Natural killer cell (primary cell): ENCODE data around the gene DCDC2B. TPM values are rescaled to one million over a fixed set of nuclear protein-coding genes. Genes with fewer than 3 reads are reported as not detected.

Experiments used
- ATAC-seq, 3 donors: fragments of 150-1000 bp in 2 of 3; fragments of 200-7000 bp in 1 of 3; cut with Tn5 transposase; 1 replicate in 1 of 3; 2 replicates in 2 of 3; pipeline ENCODE4 v1.10.0; 2021; ENCODE audit warnings: mild to moderate bottlenecking in 2 of 3, moderate library complexity in 2 of 3
- DNase-seq, 2 donors: peaks; one replicate each; pipeline versions ENCODE4 v3.0.0 to v3.0.0-alpha.2; 2013 to 2021; ENCODE audit warnings: mixed read lengths in 1 of 2
- H3K27ac ChIP-seq: one replicate; pipeline ENCODE4 v1.5.1; 2013; ENCODE audit warnings: mild to moderate bottlenecking, low read length
- H3K27me3 ChIP-seq: one replicate; pipeline ENCODE4 v1.6.1; 2013; ENCODE audit warnings: low read length; ENCODE audit not compliant: control insufficient read depth, insufficient read depth
- H3K36me3 ChIP-seq: one replicate; pipeline ENCODE4 v1.6.1; 2013; ENCODE audit warnings: low read length; ENCODE audit not compliant: control insufficient read depth, insufficient read depth
- H3K4me1 ChIP-seq: one replicate; pipeline ENCODE4 v1.6.1; 2013; ENCODE audit warnings: low read length; ENCODE audit not compliant: control insufficient read depth, insufficient read depth
- H3K4me3 ChIP-seq: one replicate; pipeline ENCODE4 v1.5.1; 2013; ENCODE audit warnings: low read length
- H3K9me3 ChIP-seq: one replicate; pipeline ENCODE4 v1.6.1; 2013; ENCODE audit warnings: low read length; ENCODE audit not compliant: control insufficient read depth, insufficient read depth
- H3K27ac Mint-ChIP-seq, 2 donors: one replicate each; pipeline ENCODE4 v1.8.0; 2022; ENCODE audit warnings: mild to moderate bottlenecking in 2 of 2, mixed read lengths in 2 of 2, moderate library complexity in 1 of 2
- H3K27me3 Mint-ChIP-seq, 2 donors: one replicate each; pipeline ENCODE4 v1.8.0; 2022; ENCODE audit warnings: low read depth in 2 of 2, mixed read lengths in 2 of 2
- H3K36me3 Mint-ChIP-seq: one replicate; pipeline ENCODE4 v1.8.0; 2022; ENCODE audit warnings: mixed read lengths
- H3K4me1 Mint-ChIP-seq, 2 donors: one replicate each; pipeline ENCODE4 v1.8.0; 2022; ENCODE audit warnings: mixed read lengths in 2 of 2
- H3K4me3 Mint-ChIP-seq: one replicate; pipeline ENCODE4 v1.8.0; 2022; ENCODE audit warnings: mild to moderate bottlenecking, moderate library complexity, mixed read lengths
- H3K9me3 Mint-ChIP-seq, 2 donors: one replicate each; pipeline ENCODE4 v1.8.0; 2022; ENCODE audit warnings: mixed read lengths in 2 of 2
- WGBS: methylation state at CpG from one replicate; pipeline ENCODE4 v1.1.7; 2013; ENCODE audit warnings: missing lambda C conversion rate; ENCODE audit not compliant: insufficient coverage; 5-methylcytosine and 5-hydroxymethylcytosine counted together
- intact Hi-C: fragments of 100-400 bp; cut with micrococcal nuclease; formaldehyde crosslinking; loops from one replicate; pipeline ENCODE4 v1.14.2; 2022
- total RNA-seq, 4 donors: library from RNA; stranded (reverse); fragments of 120-200 nt in 1 of 4; gene quantifications; one replicate each; pipeline versions ENCODE4 v1.2.3 to v1.2.4, GENCODE V29; 2013 to 2022
- TF ChIP-seq, protein P1 (sequence below): fragments of 200-600 bp; IDR thresholded peaks from one replicate; pipeline ENCODE4 v1.8.0; 2022; ENCODE audit warnings: antibody characterized with exemption

DCDC2B gene
- total RNA-seq, 3 donors from 2014 or later (not counting 1 experiment from before 2014, with no cell fraction given): not detected

DNA sequence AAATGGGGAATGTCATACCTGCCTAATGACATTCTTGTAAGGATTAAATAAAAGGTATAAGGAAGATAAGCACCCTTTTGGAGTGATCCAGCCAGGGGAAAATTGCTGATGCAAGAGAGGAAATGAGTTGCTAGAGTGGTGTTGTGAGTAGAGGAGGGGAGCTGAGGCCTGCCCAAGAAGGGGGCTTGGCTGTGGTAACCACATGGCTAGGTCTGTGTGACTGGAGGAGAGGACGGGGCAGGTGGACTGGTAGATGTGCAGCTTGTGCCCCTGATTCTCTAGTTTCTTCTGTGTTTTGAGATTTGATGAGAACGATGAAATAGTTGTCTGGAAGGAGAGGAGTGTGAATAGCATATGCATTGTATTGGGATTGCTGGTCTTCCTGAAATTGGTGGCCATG, 22.8 kb upstream of the DCDC2B start:
- Mint-ChIP-seq H3K4me1 (peaks cover 27 to 41% of the 10 kb centered on the region in 2 donors), H3K36me3 (no peaks in the 10 kb centered on the region), H3K27ac (peak overlapping the region in 1 of 2 donors; percentile 0)

GRCh38 chr1:32186491-32186890, 22.4 kb upstream of the DCDC2B start:
- Mint-ChIP-seq H3K9me3 (no peaks in the 10 kb centered on the region), H3K4me3 (no peak overlapping the region), H3K4me1 (peaks cover 23 to 38% of the 10 kb centered on the region in 2 donors), H3K27ac (peak overlapping the region in 1 of 2 donors; percentile 0), H3K36me3 (peaks cover 2% of the 10 kb centered on the region), H3K27me3 (no peaks in the 10 kb centered on the region)
- intact Hi-C loops: no loop called here
- DNase-seq (no peak), ATAC-seq (no peak)
- Histone ChIP-seq H3K36me3 (peaks cover 60% of the 10 kb centered on the region), H3K27ac (no peak overlapping the region), H3K9me3 (no peaks in the 10 kb centered on the region), H3K27me3 (no peaks in the 10 kb centered on the region), H3K4me3 (no peak overlapping the region), H3K4me1 (peaks cover 8% of the 10 kb centered on the region)
- WGBS: 100% methylated on average over 1 of the region's 2 CpGs
- TF ChIP-seq, protein P1, sequence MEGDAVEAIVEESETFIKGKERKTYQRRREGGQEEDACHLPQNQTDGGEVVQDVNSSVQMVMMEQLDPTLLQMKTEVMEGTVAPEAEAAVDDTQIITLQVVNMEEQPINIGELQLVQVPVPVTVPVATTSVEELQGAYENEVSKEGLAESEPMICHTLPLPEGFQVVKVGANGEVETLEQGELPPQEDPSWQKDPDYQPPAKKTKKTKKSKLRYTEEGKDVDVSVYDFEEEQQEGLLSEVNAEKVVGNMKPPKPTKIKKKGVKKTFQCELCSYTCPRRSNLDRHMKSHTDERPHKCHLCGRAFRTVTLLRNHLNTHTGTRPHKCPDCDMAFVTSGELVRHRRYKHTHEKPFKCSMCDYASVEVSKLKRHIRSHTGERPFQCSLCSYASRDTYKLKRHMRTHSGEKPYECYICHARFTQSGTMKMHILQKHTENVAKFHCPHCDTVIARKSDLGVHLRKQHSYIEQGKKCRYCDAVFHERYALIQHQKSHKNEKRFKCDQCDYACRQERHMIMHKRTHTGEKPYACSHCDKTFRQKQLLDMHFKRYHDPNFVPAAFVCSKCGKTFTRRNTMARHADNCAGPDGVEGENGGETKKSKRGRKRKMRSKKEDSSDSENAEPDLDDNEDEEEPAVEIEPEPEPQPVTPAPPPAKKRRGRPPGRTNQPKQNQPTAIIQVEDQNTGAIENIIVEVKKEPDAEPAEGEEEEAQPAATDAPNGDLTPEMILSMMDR: no peak

More for the DNA sequence above, 22.8 kb upstream of the DCDC2B start:
- H3K36me3 ChIP-seq: peaks cover 56% of the 10 kb centered on the region
- DNase-seq (no peak), ATAC-seq (no peak)
- TF ChIP-seq, protein P1: no peak
- Mint-ChIP-seq H3K4me3 (no peak overlapping the region), H3K27me3 (no peaks in the 10 kb centered on the region), H3K9me3 (no peaks in the 10 kb centered on the region)
- H3K27ac ChIP-seq: no peak overlapping the region
- H3K4me1 ChIP-seq: peaks cover 13% of the 10 kb centered on the region
- no peaks in the 10 kb centered on the region for H3K9me3 ChIP-seq
- intact Hi-C loops: no loop called here
- no peaks in the 10 kb centered on the region for H3K27me3 ChIP-seq
- no peak overlapping the region for H3K4me3 ChIP-seq
- 90% methylated on average over 2 of the region's 2 CpGs for WGBS

GRCh38 chr1:32187850-32188249, 21.0 kb upstream of the DCDC2B start:
- Mint-ChIP-seq H3K4me1 (peaks cover 21 to 32% of the 10 kb centered on the region in 2 donors), H3K9me3 (no peaks in the 10 kb centered on the region), H3K4me3 (no peak overlapping the region), H3K27me3 (no peaks in the 10 kb centered on the region), H3K36me3 (peaks cover 13% of the 10 kb centered on the region), H3K27ac (no peak overlapping the region)
- Histone ChIP-seq H3K36me3 (peaks cover 74% of the 10 kb centered on the region), H3K27me3 (no peaks in the 10 kb centered on the region), H3K27ac (no peak overlapping the region), H3K4me3 (no peak overlapping the region), H3K4me1 (no peaks in the 10 kb centered on the region), H3K9me3 (no peaks in the 10 kb centered on the region)
- DNase-seq (no peak), ATAC-seq (no peak)
- intact Hi-C loops: no loop called here
- WGBS: 98% methylated on average over 9 of the region's 9 CpGs
- TF ChIP-seq, protein P1: no peak
